GM23338 (cell line): Measurements from ENCODE around the gene TRIO. TPM values are rescaled to one million over a fixed set of nuclear protein-coding genes. Genes with fewer than 3 reads are reported as not detected.

Source experiments
- ATAC-seq: fragments of 200-7000 bp; cut with Tn5 transposase; 3 replicates; pipeline ENCODE4 v1.9.1; 2020
- DNase-seq: peaks from one replicate; pipeline ENCODE4 v3.0.0-alpha.2; 2015; ENCODE audit warnings: low spot score
- H2AFZ ChIP-seq: fragments of 200-600 bp; sonication (generic); 2 replicates; pipeline ENCODE4 v1.8.0; 2016; ENCODE audit warnings: antibody characterized with exemption, mild to moderate bottlenecking, moderate library complexity
- H3F3A ChIP-seq: fragments of 200-600 bp; sonication (generic); replicated peaks from 2 replicates; pipeline ENCODE4 v1.8.0; 2017; ENCODE audit warnings: antibody characterized with exemption, mixed run types, low read depth
- H3K27ac ChIP-seq: fragments of 200-600 bp; sonication (generic); 2 replicates; pipeline ENCODE4 v1.6.1; 2016; ENCODE audit warnings: low read depth
- H3K27me3 ChIP-seq: fragments of 200-600 bp; sonication (generic); 2 replicates; pipeline ENCODE4 v1.8.0; 2016; ENCODE audit warnings: mild to moderate bottlenecking, mixed run types, moderate library complexity; ENCODE audit not compliant: insufficient read depth
- H3K36me3 ChIP-seq: fragments of 200-600 bp; sonication (generic); 2 replicates; pipeline ENCODE4 v1.8.0; 2016; ENCODE audit warnings: mild to moderate bottlenecking; ENCODE audit not compliant: insufficient read depth
- H3K4me1 ChIP-seq: fragments of 200-600 bp; sonication (generic); 2 replicates; pipeline ENCODE4 v1.8.0; 2016; ENCODE audit warnings: mild to moderate bottlenecking, moderate library complexity; ENCODE audit not compliant: insufficient read depth
- H3K4me2 ChIP-seq: fragments of 200-600 bp; sonication (generic); 2 replicates; pipeline ENCODE4 v1.7.1; 2017; ENCODE audit warnings: mixed run types
- H3K4me3 ChIP-seq: fragments of 200-600 bp; sonication (generic); 2 replicates; pipeline ENCODE4 v1.6.1; 2016; ENCODE audit warnings: mixed run types
- H3K79me2 ChIP-seq: fragments of 200-600 bp; sonication (generic); replicated peaks from 2 replicates; pipeline ENCODE4 v1.8.0; 2017; ENCODE audit warnings: mild to moderate bottlenecking; ENCODE audit not compliant: insufficient read depth
- H3K9me2 ChIP-seq: fragments of 200-600 bp; sonication (generic); 2 replicates; pipeline ENCODE4 v1.8.0; 2017; ENCODE audit not compliant: insufficient read depth
- H4K20me1 ChIP-seq: fragments of 200-600 bp; sonication (generic); replicated peaks from 2 replicates; pipeline ENCODE4 v1.8.0; 2017; ENCODE audit warnings: mild to moderate bottlenecking; ENCODE audit not compliant: insufficient read depth
- H3K27ac Mint-ChIP-seq: 2 replicates; pipeline ENCODE4 v1.8.0; 2020; ENCODE audit warnings: inconsistent platforms, mild to moderate bottlenecking, moderate library complexity, mixed read lengths
- H3K27me3 Mint-ChIP-seq: 3 replicates; pipeline ENCODE4 v1.8.0; 2022; ENCODE audit warnings: low read depth, mild to moderate bottlenecking, moderate library complexity, mixed read lengths, inconsistent platforms; ENCODE audit not compliant: insufficient read depth, poor library complexity
- H3K36me3 Mint-ChIP-seq: 3 replicates; pipeline ENCODE4 v1.8.0; 2021; ENCODE audit warnings: low read depth, mild to moderate bottlenecking, inconsistent platforms, moderate library complexity, mixed read lengths
- H3K4me1 Mint-ChIP-seq: 3 replicates; pipeline ENCODE4 v1.8.0; 2020; ENCODE audit warnings: mild to moderate bottlenecking, inconsistent platforms, mixed read lengths
- H3K4me3 Mint-ChIP-seq: 3 replicates; pipeline ENCODE4 v1.8.0; 2021; ENCODE audit warnings: moderate library complexity, mild to moderate bottlenecking, inconsistent platforms, mixed read lengths
- H3K9me3 Mint-ChIP-seq: 3 replicates; pipeline ENCODE4 v1.8.0; 2020; ENCODE audit warnings: moderate library complexity, mild to moderate bottlenecking, inconsistent platforms, mixed read lengths
- CREB1 ChIP-seq: fragments of 250-450 bp; sonication (Bioruptor Pico); IDR thresholded peaks from 2 replicates; pipeline ENCODE4 v1.5.0; 2020; ENCODE audit warnings: low read depth, mild to moderate bottlenecking, moderate library complexity
- CTCF ChIP-seq, 2 experiments: fragments of 200-600 bp in 1 of 2; sonication (generic) in 1 of 2; conservative IDR thresholded peaks; 2 replicates each; pipeline versions ENCODE4 v1.5.1 to v1.6.1; 2016 to 2017; ENCODE audit warnings: antibody characterized with exemption in 2 of 2, low read depth in 2 of 2, mild to moderate bottlenecking in 2 of 2, moderate library complexity in 1 of 2
- EZH2 ChIP-seq: fragments of 200-600 bp; sonication (generic); IDR thresholded peaks from one replicate; pipeline ENCODE4 v1.8.0; 2017; ENCODE audit warnings: antibody characterized with exemption, mild to moderate bottlenecking, low read depth; ENCODE audit not compliant: unreplicated experiment
- EZH2phosphoT487 ChIP-seq: fragments of 200-600 bp; sonication (generic); IDR thresholded peaks from one replicate; pipeline ENCODE4 v1.8.1; 2018; ENCODE audit warnings: antibody characterized with exemption; ENCODE audit not compliant: unreplicated experiment
- JUNB ChIP-seq: IDR thresholded peaks from one replicate; pipeline ENCODE4 v1.6.1; 2016; ENCODE audit warnings: antibody characterized with exemption; ENCODE audit not compliant: unreplicated experiment
- NANOG ChIP-seq: IDR thresholded peaks from 2 replicates; pipeline ENCODE4 v1.6.1; 2016; ENCODE audit warnings: antibody characterized with exemption, borderline replicate concordance
- POLR2AphosphoS5 ChIP-seq: IDR thresholded peaks from 2 replicates; pipeline ENCODE4 v1.6.1; 2016; ENCODE audit warnings: antibody characterized with exemption, low read depth
- REST ChIP-seq: IDR thresholded peaks from one replicate; pipeline ENCODE4 v1.6.1; 2018; ENCODE audit warnings: antibody characterized with exemption; ENCODE audit not compliant: unreplicated experiment
- STAT1 ChIP-seq: IDR thresholded peaks from one replicate; pipeline ENCODE4 v1.6.1; 2016; ENCODE audit warnings: antibody characterized with exemption; ENCODE audit not compliant: unreplicated experiment
- ZNF114 ChIP-seq: fragments of 250-450 bp; sonication (Bioruptor Pico); IDR thresholded peaks from 2 replicates; pipeline ENCODE4 v1.5.0; 2020; ENCODE audit warnings: mild to moderate bottlenecking, moderate library complexity
- ZNF331 ChIP-seq: fragments of 250-450 bp; sonication (Bioruptor Pico); IDR thresholded peaks from 2 replicates; pipeline ENCODE4 v1.5.0; 2020; ENCODE audit warnings: low read depth, mild to moderate bottlenecking, moderate library complexity
- ZNF462 ChIP-seq: fragments of 250-450 bp; sonication (Bioruptor Pico); IDR thresholded peaks from 2 replicates; pipeline ENCODE4 v1.5.0; 2020; ENCODE audit warnings: mild to moderate bottlenecking, moderate library complexity
- polyA plus RNA-seq: library from polyadenylated mRNA; unstranded; fragments of >200 nt; fragmentation: Nextera tagmentation; extraction: Ambion mirVana; gene quantifications from 2 replicates; pipeline ENCODE4 v1.2.1, GENCODE V29; 2016
- total RNA-seq: library from RNA; depleted of rRNA; stranded (reverse); fragments of >200 nt; shearing (Covaris generic); gene quantifications from 2 replicates; pipeline ENCODE4 v1.2.3, GENCODE V29; 2014
- TF ChIP-seq, protein P1 (sequence below): IDR thresholded peaks from 2 replicates; pipeline ENCODE4 v1.6.1; 2016; ENCODE audit warnings: antibody characterized with exemption

TRIO gene
- total and polyA plus RNA-seq, 2 experiments from 2014 or later: 13.8 to 113 TPM

DNA sequence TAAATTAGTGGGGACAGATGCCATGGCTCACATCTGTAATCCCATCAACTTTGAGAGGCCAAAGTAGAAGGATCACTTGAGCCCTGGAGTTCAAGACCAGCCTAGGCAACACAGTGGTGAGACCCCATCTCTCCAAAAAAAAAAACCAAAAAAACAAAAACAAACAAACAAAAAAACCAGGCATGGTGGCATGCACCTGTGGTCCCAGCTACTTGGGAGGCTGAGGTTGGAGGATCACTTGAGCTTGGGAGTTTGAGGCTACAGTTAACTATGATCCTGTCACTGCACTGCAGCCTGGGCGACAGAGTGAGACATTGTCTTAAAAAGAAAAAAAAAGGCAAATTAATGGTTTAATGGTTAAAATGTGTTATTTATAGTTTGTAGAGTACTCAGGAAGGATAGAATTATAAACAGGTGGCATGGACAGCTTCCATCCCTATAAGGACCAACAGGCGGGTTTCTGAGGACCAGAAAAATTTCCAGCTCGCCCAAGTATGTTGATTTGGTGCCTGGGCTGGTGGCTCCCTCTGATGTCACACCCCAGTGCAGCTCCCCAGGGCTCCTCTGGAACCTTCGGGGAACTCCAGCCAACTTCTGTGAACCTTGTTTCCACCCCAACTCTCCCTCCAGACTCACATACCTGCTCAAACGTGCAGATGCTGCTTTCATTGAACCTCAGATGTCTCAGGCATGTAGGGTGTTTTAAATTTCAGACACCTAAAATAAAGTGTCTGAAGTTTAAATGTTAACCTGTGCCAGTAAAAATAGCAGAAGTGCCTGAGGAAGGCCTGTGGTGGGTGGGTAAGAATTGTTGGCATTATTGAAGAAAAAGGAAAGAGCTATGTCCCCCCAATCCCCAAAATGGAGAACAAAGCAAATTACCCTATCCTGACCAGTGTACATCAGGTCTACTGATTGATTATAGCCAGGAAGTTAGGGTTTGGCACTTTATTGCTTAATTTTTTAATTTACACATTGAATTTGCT lies 69.0 kb downstream of the TRIO start:
- Histone ChIP-seq H2AFZ (no peak overlapping the region), H3K36me3 (no peaks in the 10 kb centered on the region), H3F3A (no peaks in the 10 kb centered on the region), H3K4me3 (no peak overlapping the region), H3K4me1 (peaks cover 55% of the 10 kb centered on the region), H3K27ac (no peak overlapping the region), H3K4me2 (no peak overlapping the region), H3K79me2 (peaks cover 96% of the 10 kb centered on the region), H3K27me3 (no peaks in the 10 kb centered on the region), H3K9me2 (no peaks in the 10 kb centered on the region), H4K20me1 (peaks cover 40% of the 10 kb centered on the region)
- ATAC-seq (no peak), DNase-seq (no peak)
- no peak for TF ChIP-seq ZNF331 (CRISPR knock-in tag)
- no peak for TF ChIP-seq CTCF (conservative IDR thresholded peaks at IDR 0.05; ENCODE audit: low read depth in 2 of 2)
- no peak for TF ChIP-seq REST
- TF ChIP-seq ZNF462 (CRISPR knock-in tag): no peak
- TF ChIP-seq STAT1: no peak
- TF ChIP-seq POLR2AphosphoS5: no peak
- TF ChIP-seq, protein P1, sequence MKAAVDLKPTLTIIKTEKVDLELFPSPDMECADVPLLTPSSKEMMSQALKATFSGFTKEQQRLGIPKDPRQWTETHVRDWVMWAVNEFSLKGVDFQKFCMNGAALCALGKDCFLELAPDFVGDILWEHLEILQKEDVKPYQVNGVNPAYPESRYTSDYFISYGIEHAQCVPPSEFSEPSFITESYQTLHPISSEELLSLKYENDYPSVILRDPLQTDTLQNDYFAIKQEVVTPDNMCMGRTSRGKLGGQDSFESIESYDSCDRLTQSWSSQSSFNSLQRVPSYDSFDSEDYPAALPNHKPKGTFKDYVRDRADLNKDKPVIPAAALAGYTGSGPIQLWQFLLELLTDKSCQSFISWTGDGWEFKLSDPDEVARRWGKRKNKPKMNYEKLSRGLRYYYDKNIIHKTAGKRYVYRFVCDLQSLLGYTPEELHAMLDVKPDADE: no peak
- TF ChIP-seq CREB1: no peak
- TF ChIP-seq EZH2: no peak
- TF ChIP-seq NANOG: no peak
- no peak for TF ChIP-seq EZH2phosphoT487
- no peak for TF ChIP-seq JUNB
- no peak for TF ChIP-seq ZNF114
- peaks cover 4% of the 10 kb centered on the region for H3K27me3 Mint-ChIP-seq
- no peak overlapping the region for H3K27ac Mint-ChIP-seq
- H3K4me3 Mint-ChIP-seq: no peak overlapping the region
- H3K36me3 Mint-ChIP-seq: no peaks in the 10 kb centered on the region
- H3K4me1 Mint-ChIP-seq: peaks cover 52% of the 10 kb centered on the region
- no peaks in the 10 kb centered on the region; the same call in 2 of the 3 replicates for H3K9me3 Mint-ChIP-seq
